ENCODE data around the gene WDR5B.
"Not testable (repeated sequence)": the region's sequence is repeated elsewhere in the genome, so short reads cannot be mapped to it uniquely, and the experiment has no call there.

Gene WDR5B

DNA sequence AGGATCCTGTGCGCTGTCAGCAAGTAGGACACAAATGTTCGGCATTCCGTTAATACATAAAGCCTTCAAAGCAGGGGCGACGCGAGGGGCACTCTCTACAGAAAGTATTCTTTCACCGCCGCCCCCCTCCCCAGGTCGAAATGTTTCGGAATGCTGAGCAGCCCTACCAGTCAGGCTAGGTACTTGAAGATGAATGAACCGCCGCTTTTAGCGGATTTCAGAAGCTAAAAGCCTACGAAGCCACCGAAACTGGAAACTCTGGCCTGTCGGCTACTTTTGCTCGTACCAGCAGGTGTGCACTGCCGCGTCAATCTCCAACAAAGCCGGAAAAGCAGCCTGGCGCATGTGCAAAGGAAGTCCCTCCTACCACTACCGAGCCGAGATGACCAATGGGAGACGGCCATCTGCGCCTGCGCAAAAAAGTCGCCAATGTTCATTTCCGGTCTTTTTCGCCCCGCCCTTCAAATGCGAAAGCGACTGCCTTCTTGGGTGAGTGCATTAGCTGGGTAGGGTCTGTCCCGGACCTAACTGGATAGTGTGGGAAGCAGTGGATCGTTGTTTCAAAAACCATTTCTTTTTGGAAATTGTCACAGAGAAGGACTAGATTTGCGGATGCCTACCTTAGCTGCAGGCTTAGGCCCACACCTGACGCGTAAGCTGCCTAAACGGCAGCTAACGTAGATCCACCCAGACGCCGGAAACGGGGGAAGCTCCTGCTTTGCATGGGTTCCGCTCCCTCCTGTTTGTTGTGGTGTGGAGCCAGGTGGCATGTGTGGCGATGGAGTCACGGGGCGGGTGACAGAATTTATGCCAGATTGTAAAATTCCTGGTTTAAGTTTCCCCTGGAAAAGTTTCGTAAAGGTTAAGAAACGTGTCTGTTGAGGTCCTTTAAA, at the start of gene WDR5B:
TSS of gene WDR5B (minus strand) at position 301 of the 893 bp plus-strand sequence. CDS start 534 bp downstream, outside the sequence.
- DNase-seq: peak; percentile 98 to 99

DNA sequence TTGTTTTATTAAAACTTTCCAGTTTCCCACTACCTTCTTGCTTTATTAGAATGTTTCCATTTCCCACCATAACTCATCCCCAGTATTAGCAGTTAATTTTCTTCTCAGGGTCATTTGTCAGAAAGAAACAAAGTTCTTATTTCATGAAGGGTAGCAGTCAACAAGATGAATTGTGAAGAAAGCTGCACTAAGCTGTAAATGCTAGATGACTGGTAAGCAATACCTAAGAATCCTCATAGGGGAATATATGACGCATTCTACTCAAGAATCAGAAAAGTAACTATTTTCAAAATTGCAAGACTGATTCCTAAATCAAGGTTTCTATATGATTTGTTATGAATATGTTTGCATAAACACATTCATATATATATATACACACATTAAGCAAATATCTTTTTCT, 48.8 kb upstream of the WDR5B start:
- no peak for DNase-seq

DNA sequence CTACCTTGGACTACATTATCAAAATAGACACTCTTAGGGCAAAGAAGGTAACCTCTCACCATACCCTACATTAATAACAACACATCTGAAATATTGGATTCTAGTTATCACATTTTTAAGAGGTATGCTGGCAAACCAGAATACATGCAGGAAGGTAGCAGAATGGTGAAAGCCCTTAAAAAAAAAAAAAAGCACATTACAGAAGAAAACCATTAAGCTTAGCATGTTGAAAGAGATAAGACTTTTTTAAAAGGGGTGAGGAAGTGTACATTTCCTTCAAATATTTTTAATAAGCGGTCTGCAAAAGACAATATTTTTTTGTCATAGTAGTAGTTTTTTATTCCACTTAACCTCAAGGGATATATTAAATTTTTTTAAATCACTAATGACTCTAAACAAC, 46.5 kb upstream of the WDR5B start:
- no peak for DNase-seq

DNA sequence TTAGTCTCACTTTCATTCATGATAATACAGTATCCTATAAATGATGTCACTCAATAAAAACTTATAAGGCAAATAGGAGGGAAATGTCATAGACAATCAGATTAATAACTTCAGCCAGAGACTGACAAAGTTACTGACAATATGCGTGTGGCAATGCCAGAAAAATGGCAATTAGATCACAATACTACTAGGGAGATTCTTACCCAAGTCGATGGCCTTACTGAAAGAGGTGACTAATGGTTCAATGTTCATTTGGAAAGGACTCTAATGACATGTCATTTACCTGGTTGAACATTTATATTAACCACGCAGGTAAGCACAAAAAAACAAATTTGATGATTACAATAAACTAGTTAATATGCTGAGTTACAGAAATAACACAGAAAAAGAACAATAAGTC, 45.9 kb upstream of the WDR5B start:
- no peak for DNase-seq

DNA sequence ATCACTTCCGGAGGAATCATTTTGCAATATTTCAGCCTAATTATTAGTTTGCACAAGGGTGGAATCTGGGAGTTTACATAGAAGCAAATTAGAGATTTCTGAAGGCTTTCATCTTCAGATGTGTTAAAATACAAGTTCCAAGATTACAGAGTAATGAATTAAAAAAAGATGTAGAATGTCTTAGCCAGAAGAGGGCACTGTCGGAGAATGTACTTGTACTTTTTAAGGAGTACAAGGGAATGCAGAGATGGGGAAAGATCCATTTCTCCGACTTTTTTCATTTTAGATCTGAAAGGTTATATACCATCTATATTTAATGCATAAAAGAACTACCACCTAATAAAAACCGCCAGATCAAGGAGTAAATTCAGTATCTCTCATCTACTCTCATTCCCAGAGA, 43.1 kb upstream of the WDR5B start:
- DNase-seq: no peak

DNA sequence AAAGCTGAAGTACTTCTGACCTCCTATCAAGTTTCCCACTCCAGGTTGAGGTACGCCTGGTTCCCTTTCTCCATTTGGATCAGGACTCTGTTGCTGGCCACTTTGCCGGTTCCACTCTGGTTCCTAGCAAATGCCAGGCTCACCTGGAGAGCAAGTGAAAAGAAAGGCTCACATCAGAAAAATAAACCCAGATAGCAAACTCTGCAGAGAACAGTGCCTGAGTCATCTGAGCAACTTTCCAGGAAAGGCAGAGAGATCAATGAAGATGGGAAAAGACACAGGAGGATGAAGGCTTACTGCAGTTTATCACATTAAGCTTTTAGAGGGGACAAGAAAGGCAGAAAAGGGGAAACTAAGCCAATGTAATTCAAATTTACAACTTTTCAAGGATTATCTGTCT, 41.8 kb upstream of the WDR5B start:
- no peak for DNase-seq

DNA sequence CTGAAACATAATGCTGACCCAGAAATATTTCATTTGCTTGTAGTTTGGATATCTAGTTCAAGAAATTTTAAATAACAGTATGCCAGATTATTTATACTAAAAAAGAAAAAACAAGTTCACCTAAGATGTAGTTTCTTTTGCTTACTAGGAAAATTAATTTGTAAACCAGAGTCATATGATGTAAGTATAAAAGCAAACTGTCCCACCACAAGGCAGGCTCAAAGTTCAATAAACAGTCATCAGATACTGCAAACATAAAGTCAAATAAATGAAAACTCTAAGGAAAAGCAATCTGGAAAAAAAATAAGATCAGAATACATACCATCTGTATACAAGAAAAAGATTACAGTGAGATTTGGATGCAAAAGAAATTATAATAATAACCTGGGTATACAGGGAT, 40.2 kb upstream of the WDR5B start:
- DNase-seq: no peak

DNA sequence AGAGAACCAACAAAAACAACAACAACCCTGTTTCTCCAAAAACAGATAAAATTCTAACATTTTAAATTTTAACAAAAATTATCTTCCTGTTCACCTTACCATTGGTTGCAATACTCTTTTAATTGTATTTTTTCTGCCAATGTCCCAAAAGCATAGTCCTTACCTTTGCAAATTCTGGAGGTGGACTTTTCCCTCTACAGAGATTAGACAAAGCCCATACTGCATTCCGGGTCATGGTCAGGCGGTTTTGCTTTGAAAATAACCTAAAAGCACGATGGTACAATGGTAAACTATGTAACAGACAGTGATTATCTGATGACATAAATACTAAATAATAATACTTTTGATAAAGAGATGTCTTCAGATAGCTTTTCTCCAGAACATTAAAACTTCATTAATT, 35.5 kb upstream of the WDR5B start:
- no peak for DNase-seq

DNA sequence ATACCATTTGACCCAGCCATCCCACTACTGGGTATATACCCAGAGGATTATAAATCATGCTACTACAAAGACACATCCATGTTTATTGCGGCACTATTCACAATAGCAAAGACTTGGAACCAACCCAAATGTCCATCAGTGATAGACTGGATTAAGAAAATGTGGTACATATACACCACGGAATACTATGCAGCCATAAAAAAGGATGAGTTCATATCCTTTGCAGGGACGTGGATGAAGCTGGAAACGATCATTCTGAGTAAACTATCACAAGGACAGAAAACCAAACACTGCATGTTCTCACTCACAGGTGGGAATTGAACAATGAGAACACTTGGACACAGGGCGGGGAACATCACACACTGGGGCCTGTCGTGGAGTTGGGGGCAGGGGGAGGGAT, 32.4 kb upstream of the WDR5B start:
- not testable (repeated sequence) for DNase-seq

DNA sequence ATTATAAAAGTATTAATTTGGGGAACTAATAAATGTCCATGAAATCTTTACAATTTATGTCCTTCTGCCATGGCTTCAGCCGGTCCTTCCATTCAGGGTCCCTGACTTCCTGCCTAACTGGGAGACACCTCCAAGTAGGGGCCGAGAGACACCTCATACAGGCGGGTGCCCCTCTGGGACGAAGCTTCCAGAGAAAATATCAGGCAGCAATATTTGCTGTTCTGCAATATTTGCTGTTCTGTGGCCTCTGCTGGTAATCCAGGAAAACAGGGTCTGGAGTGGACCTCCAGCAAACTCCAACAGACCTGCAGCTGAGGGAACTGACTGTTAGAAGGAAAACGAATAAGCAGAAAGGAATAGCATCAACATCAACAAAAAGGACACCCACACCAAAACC, 28.6 kb upstream of the WDR5B start:
- not testable (repeated sequence) for DNase-seq

DNA sequence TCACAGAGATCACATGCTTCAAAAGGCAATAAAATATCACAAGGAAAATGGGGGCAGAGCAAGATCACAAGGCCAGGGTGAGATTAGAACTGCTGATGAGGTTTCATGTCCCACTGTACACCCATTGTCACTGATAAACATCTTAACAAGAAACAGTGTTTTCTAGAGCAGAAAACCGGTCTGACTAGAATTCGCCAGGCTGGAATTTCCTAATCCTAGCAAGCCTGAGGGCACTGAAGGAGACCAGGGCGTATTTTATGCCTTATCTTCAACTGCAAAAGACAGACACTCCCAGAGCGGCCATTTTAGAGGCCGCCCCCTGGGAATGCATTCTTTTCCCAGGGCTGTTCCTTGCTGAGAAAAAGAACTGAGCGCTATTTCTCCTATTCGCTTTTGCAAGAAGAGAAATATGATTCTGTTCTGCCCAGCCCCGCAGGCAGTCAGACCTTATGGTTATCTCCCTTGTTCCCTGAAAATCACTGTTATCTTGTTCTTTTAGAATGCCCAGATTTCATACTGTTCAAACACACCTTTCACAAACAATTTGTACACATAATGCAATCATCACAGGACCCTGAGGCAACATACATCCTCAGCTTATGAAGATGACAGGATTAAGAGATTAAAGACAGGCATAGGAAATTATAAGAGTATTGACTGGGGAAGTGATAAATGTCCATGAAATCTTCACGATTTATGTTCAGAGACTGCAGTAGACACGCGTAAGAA, 28.1 kb upstream of the WDR5B start:
- DNase-seq: not testable (repeated sequence)

DNA sequence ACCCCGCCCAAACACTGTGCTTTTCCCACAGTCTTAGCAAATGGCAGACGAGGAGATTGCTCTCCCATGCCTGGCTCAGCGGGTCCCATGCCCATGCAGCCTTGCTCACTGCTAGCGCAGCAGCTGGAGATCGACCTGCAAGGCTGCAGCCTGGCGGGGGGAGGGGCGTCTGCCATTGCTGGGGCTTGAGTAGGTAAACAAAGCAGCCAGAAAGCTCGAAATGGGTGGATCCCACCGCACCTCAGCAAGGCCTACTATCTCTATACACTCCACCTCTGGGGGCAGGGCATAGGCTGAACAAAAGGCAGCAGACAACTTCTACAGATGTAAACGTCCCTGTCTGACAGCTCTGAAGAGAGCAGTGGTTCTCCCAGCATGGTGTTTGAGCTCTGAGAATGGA, 27.2 kb upstream of the WDR5B start:
- DNase-seq: no peak

DNA sequence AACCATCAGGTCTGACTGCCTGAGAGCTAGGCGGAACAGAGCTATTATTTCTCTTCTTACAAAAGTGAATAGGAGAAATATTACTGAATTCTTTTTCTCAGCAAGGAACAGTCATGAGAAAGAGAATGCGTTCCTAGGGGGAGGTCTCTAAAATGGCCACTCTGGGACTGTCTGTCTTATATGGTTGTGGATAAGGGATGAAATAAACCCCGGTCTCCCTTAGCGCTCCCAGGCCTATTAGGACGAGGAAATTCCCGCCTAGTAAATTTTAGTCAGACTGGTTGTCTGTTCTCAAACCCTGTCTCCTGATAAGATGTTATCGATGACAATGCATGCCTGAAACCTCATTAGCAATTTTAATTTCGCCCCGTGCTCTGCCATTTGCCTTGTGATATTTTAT, 20.1 kb upstream of the WDR5B start:
- no peak for DNase-seq

DNA sequence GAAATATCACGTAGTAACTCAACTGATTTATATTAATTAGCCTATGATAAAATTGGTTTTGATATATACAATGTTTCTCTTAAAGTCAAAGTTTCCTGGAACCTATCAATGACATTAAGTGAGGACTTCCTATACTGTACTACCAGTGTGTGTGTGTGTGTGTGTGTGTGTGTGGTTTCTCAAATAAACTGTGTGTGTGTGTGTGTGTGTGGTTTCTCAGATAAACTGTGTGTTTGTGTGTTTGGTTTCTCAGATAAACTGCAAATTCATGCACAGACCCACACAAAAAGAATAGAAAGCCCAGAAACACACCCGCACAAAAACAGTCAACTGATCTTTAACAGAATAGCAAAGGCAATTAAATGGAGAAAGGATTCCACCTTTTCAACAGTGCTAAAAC, 14.5 kb upstream of the WDR5B start:
- DNase-seq: no peak

DNA sequence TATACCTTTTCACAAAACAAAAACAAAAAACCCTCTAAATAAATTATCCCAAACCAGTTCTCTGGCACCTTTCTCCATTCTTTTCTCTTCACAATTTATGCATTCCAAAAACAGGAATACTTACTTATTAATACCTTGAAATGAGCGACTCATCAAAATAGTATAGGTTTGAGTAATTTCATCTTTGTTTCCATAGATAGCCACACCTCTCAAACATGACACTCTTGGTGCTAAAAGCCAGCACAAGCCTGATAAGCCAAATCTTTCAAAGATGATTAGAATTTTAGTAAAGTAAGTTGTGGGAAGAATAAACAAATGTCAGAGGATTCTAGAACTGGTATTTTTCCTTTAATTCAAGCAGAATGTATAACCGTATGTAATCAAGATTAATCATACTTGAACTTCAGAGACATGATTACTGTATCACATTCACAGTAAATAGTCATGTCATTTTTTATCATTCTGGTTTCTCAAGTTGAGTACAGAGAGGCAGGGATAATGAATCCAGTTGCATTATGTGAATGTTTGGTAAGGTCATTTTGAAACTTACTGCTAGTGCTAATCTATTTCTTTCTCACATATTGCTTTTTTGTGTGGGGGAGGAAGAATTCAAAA, 12.1 kb upstream of the WDR5B start:
- DNase-seq: no peak

DNA sequence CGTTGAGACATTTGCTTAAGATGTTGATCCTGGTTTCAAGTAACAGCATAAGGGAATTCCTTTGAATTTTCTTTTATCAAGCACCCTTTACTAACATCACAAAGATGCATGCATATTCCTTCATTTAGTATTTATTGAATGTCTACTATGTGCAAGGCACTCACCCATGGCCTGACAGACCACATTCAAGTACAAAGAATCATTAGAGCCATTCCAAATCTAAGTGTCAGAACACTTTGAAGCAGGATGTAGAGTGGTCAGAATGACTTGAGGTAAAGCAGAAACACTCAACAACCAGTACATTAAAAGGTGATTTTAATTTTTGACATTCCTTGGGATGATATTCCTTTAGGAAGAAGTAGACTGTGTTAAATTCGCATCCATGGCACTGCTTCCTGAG, 6.0 kb upstream of the WDR5B start:
- DNase-seq: no peak

DNA sequence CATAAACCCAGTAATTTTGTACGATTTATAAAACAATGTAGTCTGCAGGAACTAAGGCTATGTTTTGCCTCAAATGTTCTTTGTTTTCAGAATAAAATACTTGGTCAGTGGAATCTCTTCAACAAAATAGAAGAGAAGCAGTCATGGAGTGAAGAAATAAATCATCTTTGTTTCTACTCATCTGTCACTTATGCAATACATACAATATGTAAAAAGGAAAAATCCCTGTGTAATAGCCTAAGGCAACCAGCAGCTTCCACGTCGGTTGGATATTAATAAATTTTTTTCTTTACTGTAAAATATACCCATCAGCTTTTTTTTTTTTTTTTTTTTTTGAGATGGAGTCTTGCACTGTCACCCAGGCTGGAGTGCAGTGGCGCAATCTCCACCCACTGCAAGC, 5.2 kb upstream of the WDR5B start:
- no peak for DNase-seq

DNA sequence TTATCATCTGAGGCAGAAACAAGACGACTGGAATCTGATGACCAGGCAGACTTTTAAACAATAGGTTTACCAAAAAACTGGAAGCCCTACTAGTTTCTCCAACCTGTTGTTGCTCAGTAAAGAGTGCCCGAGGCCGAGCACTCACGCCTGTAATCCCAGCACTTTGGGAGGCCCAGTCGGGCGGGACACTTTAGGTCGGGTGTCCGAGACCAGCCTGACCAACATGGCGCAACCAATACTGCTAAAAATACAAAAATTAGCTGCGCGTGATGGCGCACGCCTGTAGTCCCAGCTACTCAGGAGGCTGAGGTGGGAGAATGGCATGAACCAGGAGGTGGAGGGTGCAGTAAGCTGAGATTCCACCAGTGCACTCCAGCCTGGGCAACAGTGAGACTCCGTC, 1.1 kb upstream of the WDR5B start:
- DNase-seq: no peak

DNA sequence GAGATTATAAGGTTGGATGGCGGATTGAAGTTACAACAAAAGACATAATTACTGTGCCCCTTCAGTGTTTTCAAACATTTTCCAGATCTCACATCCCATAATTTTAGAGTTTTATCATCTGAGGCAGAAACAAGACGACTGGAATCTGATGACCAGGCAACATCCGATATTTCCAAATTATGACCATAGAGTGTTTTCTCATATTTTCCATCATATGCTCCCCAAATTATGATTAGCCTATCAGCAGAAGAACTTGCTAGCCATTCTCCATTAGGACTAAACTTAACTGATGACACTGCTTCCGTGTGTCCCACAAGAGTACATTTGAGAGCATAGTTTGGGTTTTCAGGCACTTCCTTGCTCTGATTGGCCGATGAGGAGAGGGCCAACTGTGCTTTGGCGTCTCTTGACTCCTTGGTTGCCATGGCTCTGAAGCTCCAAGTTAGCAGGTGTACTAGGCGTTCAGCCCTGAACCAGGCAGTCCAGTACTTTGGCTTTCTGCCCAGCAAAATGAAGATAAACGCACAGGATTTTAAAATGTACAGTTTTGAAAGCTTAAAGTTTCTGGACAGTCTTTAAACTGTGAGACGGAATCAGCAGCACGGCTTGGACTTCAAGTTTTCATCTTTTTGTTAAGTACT, 638 bp downstream of the WDR5B start:
- peak; percentile 39 to 50 for DNase-seq

DNA sequence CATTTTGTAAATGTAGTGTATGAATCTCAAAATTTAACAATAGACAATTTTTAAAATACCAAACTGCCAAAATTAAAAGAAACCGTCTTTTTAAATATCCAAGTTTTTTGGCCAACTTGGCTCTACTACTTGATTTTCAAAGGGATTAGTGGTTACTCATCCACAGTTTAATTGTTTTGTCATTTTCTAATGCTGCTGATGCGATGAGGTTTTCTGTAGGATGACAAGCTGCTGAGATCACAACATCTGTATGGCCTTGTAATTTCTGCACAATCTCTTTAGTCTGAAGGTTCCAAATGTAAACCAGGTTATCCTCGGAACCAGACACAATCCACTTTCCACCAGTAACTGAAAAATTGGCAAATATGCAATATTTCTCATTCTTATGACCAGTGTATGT, 1.5 kb downstream of the WDR5B start:
- no peak for DNase-seq

DNA sequence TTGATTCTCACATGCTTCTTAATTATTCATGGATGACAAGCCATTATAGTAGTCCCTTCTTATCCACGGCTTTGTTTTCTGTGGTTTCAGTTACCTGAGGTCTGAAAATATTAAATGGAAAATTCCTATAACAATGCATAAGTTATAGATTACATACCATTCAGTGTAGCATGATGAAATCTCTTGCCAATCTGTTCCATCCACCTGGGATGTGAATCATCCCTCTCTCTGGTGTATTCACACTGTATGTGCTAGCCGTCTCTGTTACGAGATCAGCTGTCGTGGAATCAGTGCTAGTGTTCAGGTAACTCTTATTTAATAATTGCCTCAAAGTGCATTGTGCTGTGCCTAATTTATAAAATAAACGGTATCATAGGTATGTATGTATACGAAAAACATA, 5.2 kb downstream of the WDR5B start:
- no peak for DNase-seq

DNA sequence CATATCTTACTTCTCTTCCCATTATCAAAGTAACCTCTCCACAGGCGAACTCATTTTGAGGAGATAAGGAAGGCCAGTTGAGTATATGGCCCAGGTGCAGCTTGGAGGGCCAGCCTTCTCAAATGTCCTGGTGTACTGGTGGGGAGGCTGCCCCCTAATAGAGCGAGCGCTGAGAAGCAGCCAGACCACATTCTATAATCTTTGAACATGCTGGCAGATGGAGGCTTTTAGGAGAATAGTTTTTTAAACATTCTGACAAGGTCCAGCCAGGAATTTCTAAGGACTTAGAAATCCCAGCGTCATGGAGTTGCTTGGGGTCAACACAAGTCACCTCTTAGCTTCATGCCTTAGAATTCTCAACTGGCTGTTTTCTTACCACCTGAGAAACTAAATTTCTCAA, 5.8 kb downstream of the WDR5B start:
- no peak for DNase-seq

DNA sequence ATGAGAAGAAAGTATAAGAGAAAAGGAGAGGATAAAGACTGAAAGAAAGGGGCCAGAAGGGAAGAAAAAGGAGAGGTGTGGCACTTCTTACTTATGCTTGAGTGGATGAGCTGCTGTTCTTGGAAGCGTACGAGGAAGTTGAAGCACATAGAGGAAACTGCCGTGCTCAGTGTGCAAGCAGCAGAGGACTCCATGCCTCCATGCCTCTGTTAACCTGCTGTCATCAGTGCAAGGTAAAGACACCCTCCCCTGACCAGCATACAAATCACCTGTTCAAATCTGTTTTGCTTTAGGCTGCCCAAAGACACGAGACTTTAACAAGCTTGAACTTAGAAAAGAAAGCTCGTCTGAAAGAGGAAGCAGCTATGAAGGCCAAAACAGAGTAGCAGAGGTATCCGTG, 6.4 kb downstream of the WDR5B start:
- no peak for DNase-seq

Data from stimulated activated CD4-positive, alpha-beta T cell treated with anti-CD3 and anti-CD28 coated beads, Interleukin-2, amount 100 ng/mL, for 24 hours (primary cell).